ENCODE results near the gene ELMO1.

ELMO1 gene, protein sequence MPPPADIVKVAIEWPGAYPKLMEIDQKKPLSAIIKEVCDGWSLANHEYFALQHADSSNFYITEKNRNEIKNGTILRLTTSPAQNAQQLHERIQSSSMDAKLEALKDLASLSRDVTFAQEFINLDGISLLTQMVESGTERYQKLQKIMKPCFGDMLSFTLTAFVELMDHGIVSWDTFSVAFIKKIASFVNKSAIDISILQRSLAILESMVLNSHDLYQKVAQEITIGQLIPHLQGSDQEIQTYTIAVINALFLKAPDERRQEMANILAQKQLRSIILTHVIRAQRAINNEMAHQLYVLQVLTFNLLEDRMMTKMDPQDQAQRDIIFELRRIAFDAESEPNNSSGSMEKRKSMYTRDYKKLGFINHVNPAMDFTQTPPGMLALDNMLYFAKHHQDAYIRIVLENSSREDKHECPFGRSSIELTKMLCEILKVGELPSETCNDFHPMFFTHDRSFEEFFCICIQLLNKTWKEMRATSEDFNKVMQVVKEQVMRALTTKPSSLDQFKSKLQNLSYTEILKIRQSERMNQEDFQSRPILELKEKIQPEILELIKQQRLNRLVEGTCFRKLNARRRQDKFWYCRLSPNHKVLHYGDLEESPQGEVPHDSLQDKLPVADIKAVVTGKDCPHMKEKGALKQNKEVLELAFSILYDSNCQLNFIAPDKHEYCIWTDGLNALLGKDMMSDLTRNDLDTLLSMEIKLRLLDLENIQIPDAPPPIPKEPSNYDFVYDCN

GRCh38 chr7:37448636-37449361 is at the start of gene ELMO1:
Gene ELMO1 (minus strand): TSS chr7:37448864. CDS start chr7:37342690, 106,174 bp downstream.
- no peak for FAIRE-seq

- FAIRE-seq = no peak
Measured at GRCh38 chr7:37497576-37497975, 48.9 kb upstream of the ELMO1 start.

DNA sequence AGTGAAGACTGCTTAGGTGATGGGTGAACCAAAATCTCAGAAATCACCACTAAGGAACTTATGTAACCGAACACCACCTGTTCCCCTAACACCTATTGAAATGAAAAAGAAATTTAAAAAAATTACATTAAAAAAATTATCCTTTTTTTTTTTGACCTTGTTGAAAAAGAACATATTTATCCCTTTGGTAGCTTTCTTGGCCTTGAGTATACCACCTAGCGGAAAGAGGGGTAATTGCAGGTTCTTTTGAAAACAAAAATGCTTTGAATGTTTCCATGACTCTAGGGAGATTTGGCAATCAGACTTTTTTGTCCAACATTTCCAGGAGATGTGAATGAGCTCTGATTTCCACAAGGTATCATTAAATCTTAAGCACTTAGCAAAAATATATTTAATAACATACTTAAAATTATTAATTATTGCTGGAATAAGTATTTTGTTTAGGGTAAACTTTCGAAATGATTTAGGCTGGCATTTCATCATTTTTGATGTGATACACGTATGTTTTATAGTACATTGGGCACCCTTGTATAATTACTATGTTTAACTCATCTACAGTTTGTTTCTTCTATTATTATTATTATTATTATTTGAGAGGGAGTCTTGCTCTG is 47.0 kb upstream of the ELMO1 start:
- FAIRE-seq = no peak

- no peak for FAIRE-seq
Measured at GRCh38 chr7:37494926-37495325, 46.3 kb upstream of the ELMO1 start.

DNA sequence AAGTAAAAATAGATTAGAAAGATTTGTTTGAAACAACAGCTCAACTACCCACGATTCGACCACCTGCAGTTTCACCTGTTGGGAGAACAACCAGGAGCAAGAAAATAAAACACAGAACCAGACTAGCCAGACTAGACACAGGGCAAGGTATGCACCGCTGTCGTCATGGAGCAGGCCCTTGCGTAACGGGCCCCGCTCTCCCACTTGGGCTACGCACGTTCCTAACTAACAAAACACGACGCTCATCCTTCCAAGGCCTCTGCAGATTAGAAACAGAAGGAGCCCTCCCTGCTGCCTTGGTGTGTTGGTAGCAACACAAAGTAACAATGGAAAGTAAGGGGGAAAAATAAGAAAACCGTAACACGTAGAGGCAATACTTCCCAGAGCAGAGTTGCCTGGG is 45.1 kb upstream of the ELMO1 start:
- no peak for FAIRE-seq

- FAIRE-seq = no peak
Measured at GRCh38 chr7:37493123-37493522, 44.5 kb upstream of the ELMO1 start.

DNA sequence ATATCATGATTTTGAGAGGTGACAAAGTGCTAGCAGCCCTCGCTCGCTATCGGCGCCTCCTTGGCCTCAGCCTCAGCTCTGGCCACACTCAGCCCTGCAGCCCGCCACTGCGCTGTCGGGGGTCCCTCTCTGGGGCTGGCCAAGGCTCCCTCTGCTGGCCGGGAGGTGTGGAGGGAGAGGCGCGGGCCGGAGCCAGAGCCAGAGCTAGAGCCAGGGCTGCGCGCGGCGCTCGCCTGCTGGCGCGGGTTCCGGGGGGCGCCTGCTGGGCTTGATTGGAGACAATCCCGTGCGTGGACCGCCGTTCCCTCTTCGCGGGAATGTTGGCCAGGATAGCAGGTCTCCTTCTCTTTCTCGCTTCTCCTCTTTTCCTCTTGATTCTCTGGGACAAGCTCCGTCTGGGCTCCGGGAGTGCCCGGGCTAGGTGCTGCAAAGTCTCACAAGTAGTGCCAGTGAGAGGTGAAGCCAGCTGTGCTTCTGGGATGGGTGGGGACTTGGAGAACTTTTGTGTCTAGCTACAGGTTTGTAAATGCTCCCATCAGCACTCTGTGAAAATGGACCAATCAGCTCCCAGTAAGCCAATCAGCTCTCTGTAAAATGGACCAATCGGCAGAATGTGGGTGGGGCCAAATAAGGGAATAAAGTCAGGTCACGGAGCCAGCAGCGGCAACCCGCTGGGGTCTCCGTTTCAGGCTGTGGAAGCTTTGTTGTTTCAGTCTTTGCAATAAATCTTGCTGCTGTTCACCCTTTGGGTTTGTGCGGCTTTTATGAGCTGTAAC is 43.4 kb upstream of the ELMO1 start:
- FAIRE-seq = no peak

GRCh38 chr7:37489703-37490102 is 41.0 kb upstream of the ELMO1 start:
- no peak for FAIRE-seq

- no peak for FAIRE-seq
Measured at GRCh38 chr7:37488163-37488764, 39.6 kb upstream of the ELMO1 start.

DNA sequence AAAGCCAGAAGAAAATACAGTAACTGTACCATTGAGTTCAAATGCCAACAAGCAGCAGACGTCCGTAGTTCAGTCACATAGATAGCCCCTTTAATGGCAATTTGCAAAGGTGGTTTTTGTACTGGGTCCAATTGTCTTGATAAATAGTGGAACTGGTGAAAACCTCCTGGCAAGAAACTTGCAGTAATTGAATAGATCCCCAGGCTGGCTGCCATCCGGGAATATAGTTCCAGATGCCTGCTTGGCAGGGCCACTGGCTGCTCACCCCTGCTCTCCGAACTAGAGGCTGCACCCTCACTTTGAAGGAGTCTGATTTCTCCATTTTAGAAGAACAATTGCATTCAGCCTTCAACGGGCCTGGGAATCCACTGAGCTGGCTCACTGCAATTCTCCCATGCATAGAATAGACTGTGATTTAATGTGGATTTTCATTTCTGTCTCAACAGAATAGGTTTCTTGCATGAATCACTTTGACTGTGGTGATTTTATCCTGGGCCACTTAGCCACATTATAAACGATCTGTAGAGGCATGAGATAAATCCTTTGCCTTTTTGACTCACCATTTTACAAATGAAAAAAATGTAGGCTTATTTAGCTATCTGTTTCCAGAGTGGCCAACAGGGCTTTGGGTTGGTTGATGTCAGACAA is 35.9 kb upstream of the ELMO1 start:
- no peak for FAIRE-seq

DNA sequence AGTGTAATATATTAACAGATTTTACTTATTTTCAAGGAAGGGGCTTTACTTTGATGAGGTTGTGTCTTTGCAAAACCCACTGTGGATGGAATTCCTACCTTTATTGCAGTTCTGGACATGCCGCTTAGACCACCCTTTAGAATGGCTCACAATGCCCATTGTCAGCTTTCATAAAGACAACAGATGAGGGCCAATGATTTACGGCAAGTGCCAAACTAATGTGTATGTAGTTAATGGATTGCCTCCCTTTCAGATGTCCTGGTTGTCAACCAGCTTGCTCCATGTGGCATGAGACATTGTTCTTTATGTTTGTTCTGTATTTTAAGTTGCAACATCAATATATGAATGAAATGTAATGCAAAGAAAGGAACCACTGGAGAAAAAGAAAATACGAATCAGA is 35.0 kb upstream of the ELMO1 start:
- FAIRE-seq = no peak

GRCh38 chr7:37482953-37483352 is 34.3 kb upstream of the ELMO1 start:
- FAIRE-seq = no peak

GRCh38 chr7:37482505-37482904 is 33.8 kb upstream of the ELMO1 start:
- FAIRE-seq = no peak

GRCh38 chr7:37481722-37482288 is 33.1 kb upstream of the ELMO1 start:
- no peak for FAIRE-seq

- FAIRE-seq = no peak
Measured at GRCh38 chr7:37481154-37481553, 32.5 kb upstream of the ELMO1 start.

DNA sequence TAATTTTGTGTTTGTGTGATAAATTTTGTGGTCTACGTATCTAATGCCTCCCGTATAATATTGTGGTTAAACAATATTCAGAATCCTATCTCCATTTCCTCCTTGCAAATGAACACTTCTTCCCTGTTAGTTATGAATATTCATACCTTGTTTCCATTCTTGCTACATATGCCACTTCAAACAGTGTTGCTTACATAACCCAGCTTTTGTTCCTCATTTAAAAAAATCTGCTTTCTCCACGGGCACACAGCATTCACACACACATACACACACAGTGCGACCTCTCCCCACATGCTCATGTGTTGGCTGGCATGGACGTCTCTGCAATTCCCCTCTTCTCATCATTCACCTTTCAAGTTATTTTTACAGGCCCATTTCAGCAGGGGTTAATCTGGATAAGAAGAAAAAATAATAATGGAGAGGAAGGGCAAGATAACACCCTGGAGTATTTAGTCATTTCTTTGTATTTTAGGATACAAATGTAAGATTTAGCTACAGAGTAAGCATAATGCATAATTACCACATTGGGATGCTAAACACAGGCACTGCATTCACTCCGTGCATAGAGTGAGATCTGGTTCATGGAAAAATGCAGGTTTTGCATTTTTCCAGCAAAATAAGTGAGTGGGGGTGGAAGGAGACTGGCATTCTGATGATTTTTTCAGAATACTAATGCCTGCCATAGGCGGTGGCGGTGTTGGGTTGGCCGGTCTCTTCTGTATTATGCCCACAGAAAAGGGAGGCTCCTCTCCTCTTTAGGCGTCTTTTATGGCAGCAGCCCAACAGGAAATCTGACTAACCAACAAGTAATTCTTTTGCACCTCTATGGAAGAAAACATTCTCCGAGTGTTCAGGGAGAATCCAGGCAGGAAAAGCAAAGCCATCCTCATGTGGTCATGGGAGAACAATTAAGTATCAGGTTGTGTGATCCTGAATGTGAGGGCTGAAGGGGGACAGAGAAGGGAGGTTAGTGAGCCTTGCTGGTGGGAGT is 31.7 kb upstream of the ELMO1 start:
- no peak for FAIRE-seq

- no peak for FAIRE-seq
Measured at GRCh38 chr7:37476881-37477450, 28.3 kb upstream of the ELMO1 start.

GRCh38 chr7:37476428-37476827 is 27.8 kb upstream of the ELMO1 start:
- FAIRE-seq = no peak

DNA sequence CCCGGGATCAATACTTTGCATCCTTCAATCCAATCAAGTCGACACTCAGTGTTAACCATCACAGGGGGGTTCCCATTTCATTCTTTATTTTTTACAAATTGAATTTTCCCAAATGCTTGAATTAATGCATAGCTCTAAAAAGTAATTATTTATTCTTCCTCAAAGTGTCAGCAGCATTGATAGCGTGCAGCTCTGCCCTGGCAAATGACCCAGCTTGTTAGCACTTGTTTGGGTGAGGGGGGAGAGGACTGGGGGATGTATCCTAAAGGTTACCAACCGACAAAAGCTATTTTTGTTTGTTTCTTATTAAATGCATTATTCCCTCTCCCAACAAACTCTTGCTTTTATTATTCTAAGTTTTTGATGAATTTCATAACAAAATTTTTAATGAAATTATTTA is 27.0 kb upstream of the ELMO1 start:
- no peak for FAIRE-seq

Data from islet of Langerhans (tissue), 1 donor.